HepG2 (cell line): ENCODE results near the gene CREBRF. TPM values are rescaled to one million over a fixed set of nuclear protein-coding genes. Genes with fewer than 3 reads are reported as not detected.

Source experiments
- DMAP1 ChIP-seq: IDR thresholded peaks from 2 replicates; pipeline ENCODE4 v1.6.1; 2016
- ELF3 ChIP-seq: IDR thresholded peaks from 2 replicates; pipeline ENCODE4 v1.6.1; 2016; ENCODE audit warnings: missing genetic modification reagents, missing compliant biosample characterization
- MBD4 ChIP-seq: IDR thresholded peaks from 2 replicates; pipeline ENCODE4 v1.6.1; 2012; ENCODE audit warnings: low read length, inconsistent platforms, borderline replicate concordance
- PPARG ChIP-seq: conservative IDR thresholded peaks from 2 replicates; pipeline ENCODE4 v1.6.1; 2016; ENCODE audit warnings: missing biosample characterization, missing genetic modification reagents
- PTBP1 ChIP-seq: fragments of 200-400 bp; formaldehyde crosslinking; IDR thresholded peaks from 2 replicates; pipeline ENCODE4 v1.6.1; 2018; ENCODE audit warnings: low read length, low read depth; ENCODE audit not compliant: poor library complexity, severe bottlenecking
- RORA ChIP-seq: sonication (generic); formaldehyde crosslinking; IDR thresholded peaks from 2 replicates; pipeline ENCODE4 v1.5.0; 2020; ENCODE audit warnings: mild to moderate bottlenecking, missing genetic modification reagents, moderate library complexity
- SNAPC4 ChIP-seq: sonication (generic); formaldehyde crosslinking; IDR thresholded peaks from 2 replicates; pipeline ENCODE4 v1.4.0; 2020; ENCODE audit warnings: mild to moderate bottlenecking, missing genetic modification reagents
- TFE3 ChIP-seq: IDR thresholded peaks from 2 replicates; pipeline ENCODE4 v1.6.1; 2016
- ZBTB3 ChIP-seq: sonication (generic); formaldehyde crosslinking; IDR thresholded peaks from 2 replicates; pipeline ENCODE4 v1.4.0; 2020; ENCODE audit warnings: low read depth, mild to moderate bottlenecking, moderate library complexity, missing genetic modification reagents, borderline replicate concordance
- ZNF18 ChIP-seq: sonication (generic); formaldehyde crosslinking; IDR thresholded peaks from 2 replicates; pipeline ENCODE4 v1.8.0; 2022; ENCODE audit warnings: mild to moderate bottlenecking, missing genetic modification reagents; ENCODE audit not compliant: insufficient replicate concordance
- ZNF788 ChIP-seq: sonication (generic); formaldehyde crosslinking; IDR thresholded peaks from 2 replicates; pipeline ENCODE4 v1.5.0; 2020; ENCODE audit warnings: mild to moderate bottlenecking, missing genetic modification reagents, borderline replicate concordance
- ZNF839 ChIP-seq: sonication (generic); formaldehyde crosslinking; IDR thresholded peaks from 2 replicates; pipeline ENCODE4 v1.4.0; 2020; ENCODE audit warnings: missing genetic modification reagents, mild to moderate bottlenecking, borderline replicate concordance
- ZNF891 ChIP-seq: sonication (generic); formaldehyde crosslinking; IDR thresholded peaks from 2 replicates; pipeline ENCODE4 v1.5.0; 2020; ENCODE audit warnings: mild to moderate bottlenecking, missing genetic modification reagents
- polyA plus RNA-seq, 8 experiments: library from polyadenylated mRNA; depleted of rRNA in 3 of 8; stranded (reverse) in 7 of 8; unstranded in 1 of 8; fragments of >200 nt; fragmentation: Illumina TruSeq in 4 of 8; extraction: Trizol in 4 of 8; gene quantifications; 2 replicates each; pipeline versions ENCODE4 v1.2.1 to v1.2.3, GENCODE V29; 2011 to 2016; ENCODE audit warnings: low read depth in 4 of 8, missing spikeins in 1 of 8, mixed read lengths in 1 of 8; ENCODE audit not compliant: insufficient read depth in 1 of 8
- total RNA-seq, 5 experiments: library from RNA; depleted of rRNA; stranded (reverse); fragments of >200 nt; fragmentation: Illumina TruSeq; extraction: Trizol; gene quantifications; 2 replicates each; pipeline ENCODE4 v1.2.3, GENCODE V29; 2016; ENCODE audit warnings: low read depth in 1 of 5
- TF ChIP-seq, protein P1 (sequence below): sonication (generic); formaldehyde crosslinking; IDR thresholded peaks from 2 replicates; pipeline ENCODE4 v1.5.0; 2020; ENCODE audit warnings: missing genetic modification reagents, mild to moderate bottlenecking, borderline replicate concordance
- TF ChIP-seq, protein P2 (sequence below): sonication (generic); formaldehyde crosslinking; IDR thresholded peaks from 2 replicates; pipeline ENCODE4 v1.4.0; 2020; ENCODE audit warnings: missing genetic modification reagents
- TF ChIP-seq, protein P3 (sequence below): sonication (generic); formaldehyde crosslinking; IDR thresholded peaks from 2 replicates; pipeline ENCODE4 v1.4.0; 2020; ENCODE audit warnings: missing genetic modification reagents

CREBRF gene
- total and polyA plus RNA-seq, 2 of the 13 experiments (the other 11 are each of a cell fraction or from before 2014, with no cell fraction given), result 4.5 to 10.2 TPM

DNA sequence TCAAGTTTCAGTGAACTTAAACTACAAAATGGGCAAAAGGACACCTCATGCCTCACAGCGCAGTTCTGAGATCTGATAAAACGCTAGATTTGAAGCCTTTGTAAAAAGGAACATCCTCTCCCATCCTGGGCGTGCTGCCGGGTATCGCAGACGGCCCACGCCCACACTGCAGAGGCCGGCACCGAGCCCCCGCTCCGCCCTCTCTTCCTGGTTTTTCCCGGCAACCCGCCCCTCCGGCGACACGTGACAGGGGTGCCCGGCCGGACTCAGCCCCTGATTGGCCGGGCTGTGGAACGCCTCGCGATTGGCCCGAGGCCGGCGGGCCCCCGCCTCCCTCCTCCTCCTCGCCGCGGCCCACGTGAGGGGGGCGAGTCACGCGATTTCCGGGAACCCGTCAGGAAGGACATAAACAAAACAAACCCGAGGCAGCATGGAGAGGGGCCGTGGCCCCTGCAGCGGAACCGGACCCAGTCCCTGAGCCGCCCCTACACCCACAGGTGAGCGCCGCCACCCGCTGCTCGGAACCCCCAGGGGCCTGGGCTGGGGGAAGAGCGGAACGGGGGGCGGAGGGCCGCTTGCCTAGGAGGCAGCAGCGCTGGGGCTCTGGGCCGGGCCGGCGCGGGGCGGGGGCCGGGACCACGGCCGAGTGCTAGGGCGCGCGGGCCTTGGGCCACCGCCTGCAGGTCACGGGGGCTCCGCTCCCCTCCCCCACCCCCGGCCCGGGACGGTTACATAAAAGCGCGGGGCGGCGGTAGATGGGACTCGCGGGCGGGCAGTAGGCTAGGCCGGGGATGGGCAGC is at the start of gene CREBRF (continued):
- TF ChIP-seq, protein P1, sequence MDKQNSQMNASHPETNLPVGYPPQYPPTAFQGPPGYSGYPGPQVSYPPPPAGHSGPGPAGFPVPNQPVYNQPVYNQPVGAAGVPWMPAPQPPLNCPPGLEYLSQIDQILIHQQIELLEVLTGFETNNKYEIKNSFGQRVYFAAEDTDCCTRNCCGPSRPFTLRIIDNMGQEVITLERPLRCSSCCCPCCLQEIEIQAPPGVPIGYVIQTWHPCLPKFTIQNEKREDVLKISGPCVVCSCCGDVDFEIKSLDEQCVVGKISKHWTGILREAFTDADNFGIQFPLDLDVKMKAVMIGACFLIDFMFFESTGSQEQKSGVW (CRISPR knock-in tag), result no peak
- TF ChIP-seq, protein P2, sequence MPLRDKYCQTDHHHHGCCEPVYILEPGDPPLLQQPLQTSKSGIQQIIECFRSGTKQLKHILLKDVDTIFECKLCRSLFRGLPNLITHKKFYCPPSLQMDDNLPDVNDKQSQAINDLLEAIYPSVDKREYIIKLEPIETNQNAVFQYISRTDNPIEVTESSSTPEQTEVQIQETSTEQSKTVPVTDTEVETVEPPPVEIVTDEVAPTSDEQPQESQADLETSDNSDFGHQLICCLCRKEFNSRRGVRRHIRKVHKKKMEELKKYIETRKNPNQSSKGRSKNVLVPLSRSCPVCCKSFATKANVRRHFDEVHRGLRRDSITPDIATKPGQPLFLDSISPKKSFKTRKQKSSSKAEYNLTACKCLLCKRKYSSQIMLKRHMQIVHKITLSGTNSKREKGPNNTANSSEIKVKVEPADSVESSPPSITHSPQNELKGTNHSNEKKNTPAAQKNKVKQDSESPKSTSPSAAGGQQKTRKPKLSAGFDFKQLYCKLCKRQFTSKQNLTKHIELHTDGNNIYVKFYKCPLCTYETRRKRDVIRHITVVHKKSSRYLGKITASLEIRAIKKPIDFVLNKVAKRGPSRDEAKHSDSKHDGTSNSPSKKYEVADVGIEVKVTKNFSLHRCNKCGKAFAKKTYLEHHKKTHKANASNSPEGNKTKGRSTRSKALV (CRISPR knock-in tag), result no peak
- TF ChIP-seq SNAPC4 (CRISPR knock-in tag) (no peak), ZNF839 (CRISPR knock-in tag) (no peak), ZNF18 (no peak), TFE3 (peak; percentile 99), ZNF891 (CRISPR knock-in tag) (no peak), PTBP1 (no peak), ZBTB3 (CRISPR knock-in tag) (no peak), PPARG (CRISPR knock-in tag) (no peak), ELF3 (no peak; the same call in none of the 2 replicates), ZNF788 (CRISPR knock-in tag) (peak; percentile 46; the same call in 1 of the 2 replicates), MBD4 (no peak), DMAP1 (peak; percentile 10; the same call in 1 of the 2 replicates), RORA (CRISPR knock-in tag) (no peak)
- TF ChIP-seq, protein P3, sequence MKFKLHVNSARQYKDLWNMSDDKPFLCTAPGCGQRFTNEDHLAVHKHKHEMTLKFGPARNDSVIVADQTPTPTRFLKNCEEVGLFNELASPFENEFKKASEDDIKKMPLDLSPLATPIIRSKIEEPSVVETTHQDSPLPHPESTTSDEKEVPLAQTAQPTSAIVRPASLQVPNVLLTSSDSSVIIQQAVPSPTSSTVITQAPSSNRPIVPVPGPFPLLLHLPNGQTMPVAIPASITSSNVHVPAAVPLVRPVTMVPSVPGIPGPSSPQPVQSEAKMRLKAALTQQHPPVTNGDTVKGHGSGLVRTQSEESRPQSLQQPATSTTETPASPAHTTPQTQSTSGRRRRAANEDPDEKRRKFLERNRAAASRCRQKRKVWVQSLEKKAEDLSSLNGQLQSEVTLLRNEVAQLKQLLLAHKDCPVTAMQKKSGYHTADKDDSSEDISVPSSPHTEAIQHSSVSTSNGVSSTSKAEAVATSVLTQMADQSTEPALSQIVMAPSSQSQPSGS, result no peak
